Measurements from ENCODE around the gene PPP4R1.

PPP4R1 gene

DNA sequence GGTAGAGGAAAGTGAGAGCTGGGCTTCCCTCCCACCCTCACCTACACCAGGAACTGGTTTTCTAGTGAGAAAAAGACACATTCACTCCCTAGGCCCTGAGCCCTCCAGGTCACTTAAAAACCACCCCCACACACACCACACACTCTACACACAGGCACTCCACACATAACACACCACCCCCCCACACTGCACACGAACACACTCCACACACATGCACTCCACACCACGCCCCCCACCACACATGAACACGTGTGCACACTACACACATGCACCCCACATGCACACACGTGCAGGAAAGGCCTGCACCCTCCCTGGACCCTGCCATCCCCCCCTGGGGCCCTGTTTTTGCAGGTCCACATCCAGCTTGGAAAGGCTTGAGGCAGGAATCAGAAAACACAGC lies 71.4 kb downstream of the PPP4R1 start:
- no peak for DNase-seq

DNA sequence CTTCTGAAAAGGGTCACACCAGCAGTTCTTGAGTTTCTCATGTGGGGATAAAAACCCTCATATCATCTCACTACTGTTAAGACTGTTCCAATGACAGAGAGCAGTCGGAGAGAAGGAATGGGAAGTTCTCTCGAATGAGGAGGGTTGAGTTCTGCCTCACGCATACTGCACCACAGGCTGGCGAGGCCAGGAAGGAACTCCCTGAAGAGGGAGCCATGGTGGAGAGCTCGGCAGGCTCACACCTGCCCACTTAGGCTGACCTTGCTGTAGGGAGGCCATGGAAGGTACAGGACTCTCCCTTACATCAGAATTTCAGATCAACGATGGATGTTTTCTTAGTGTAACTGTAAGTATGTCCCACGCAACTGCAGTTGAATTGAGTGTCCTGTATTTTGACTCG lies 74.4 kb downstream of the PPP4R1 start:
- no peak for DNase-seq

DNA sequence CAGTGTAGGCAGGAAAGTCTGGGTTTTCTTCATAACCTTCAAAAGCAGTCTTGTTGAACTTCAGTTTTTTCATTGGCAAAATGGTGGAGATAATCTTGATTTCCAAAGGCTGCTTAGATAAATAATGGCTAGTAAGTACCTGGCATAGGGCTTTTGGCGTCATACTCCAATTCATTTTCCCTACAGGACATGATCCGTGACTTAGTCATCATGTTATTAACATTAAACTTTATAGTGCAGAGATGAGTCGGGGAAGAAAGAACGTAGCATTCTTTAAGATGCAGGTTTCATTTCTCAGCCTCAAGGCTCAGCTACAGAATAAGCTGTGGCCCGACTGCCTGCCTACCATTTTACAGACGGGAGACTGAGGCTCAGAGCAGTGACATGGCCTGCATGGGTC lies 75.1 kb downstream of the PPP4R1 start:
- no peak for DNase-seq

DNA sequence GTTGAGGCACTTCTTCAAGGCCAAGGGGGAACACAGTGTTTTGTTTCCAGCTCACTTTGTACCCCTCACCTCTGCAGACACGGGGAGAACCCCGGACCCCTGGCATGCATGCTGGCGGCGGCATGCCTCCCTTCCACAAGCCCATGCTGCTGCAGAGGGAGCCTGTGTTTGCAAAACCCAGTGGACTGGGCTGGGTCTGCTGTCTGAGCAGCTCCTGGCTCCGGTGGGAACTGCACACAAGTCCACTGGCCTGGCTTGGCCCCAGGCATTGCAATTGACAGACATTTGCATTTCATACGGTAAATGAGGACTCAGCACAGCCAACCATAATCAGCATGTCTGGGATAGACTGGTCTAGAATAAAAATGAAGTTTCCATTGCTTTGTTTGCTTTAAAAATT lies 76.7 kb downstream of the PPP4R1 start:
- DNase-seq = no peak

DNA sequence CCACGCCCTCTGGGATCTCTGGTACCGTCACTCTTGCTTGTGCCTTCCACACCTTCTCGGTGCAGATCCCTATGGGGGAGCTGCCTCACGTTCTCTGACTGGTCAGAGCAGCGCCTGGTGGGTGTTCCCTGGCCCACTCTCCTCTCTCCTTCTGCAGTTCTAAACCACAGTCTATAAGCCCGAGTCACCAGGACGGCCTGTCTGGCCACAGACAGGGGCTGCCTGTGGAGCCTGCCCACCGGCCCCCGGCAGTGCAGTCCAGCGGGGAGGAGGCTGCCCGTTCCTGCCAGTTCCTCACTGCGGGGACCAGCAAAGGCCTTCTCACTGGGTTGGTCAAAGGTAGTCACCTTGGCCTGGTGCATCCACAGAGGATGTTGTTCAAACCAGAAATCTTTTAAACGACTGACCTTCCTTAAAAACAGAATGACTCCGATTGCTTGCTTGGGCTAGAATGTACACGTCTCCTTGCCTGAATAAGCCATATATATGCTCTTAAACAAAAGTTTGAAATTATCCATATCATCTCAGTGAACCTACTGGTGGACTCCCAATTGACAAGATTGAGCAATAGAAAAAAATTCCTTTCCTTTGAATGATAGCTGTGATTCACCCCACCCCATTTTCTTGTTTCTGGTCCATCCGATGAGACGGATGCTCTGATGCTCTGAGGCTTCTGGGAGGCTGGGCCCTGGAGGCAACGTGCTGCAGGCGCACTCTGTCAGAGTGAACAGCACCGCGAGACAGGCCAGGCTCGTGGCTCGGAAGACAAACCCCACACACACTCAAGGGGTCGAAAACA lies 77.8 kb downstream of the PPP4R1 start:
- no peak for DNase-seq

DNA sequence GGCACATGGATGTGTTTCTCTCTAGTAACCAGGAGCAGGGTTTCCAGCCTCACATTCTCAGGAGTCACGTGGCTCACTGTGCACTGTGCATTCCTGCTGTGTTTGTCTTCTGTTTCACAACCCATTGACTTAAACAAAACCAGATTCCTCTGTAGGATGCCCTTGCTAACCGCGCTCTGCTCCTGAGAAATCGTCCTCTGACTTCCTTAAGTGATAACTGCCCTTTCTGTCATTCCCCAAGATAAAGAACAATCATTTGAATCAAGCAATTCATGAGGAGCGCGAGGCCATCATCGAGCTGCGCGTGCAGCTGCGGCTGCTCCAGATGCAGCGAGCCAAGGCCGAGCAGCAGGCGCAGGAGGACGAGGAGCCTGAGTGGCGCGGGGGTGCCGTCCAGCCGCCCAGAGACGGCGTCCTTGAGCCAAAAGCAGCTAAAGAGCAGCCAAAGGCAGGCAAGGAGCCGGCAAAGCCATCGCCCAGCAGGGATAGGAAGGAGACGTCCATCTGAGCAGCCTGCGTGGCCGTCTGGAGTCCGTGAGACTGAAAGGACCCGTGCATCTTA lies 78.8 kb downstream of the PPP4R1 start:
- no peak for DNase-seq

DNA sequence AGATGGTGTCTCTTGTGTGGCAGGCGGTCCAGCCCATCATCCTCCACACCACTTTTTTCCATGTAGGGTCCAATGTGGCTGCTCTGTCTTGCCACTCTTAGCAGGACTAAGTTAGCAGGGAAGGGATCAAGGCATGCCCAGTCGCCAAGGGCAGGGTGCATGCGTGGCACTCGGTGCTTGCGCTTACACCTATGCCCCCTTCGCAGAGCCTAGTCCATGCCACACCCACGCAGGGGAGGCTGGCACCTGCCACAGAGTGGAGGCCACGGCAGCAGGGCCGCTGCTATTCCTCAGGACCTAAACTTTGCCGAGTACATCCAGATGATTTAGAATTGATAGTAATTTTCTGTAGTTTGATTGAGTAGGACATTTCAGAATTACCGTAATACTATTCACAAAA lies 79.5 kb downstream of the PPP4R1 start:
- DNase-seq = no peak

DNA sequence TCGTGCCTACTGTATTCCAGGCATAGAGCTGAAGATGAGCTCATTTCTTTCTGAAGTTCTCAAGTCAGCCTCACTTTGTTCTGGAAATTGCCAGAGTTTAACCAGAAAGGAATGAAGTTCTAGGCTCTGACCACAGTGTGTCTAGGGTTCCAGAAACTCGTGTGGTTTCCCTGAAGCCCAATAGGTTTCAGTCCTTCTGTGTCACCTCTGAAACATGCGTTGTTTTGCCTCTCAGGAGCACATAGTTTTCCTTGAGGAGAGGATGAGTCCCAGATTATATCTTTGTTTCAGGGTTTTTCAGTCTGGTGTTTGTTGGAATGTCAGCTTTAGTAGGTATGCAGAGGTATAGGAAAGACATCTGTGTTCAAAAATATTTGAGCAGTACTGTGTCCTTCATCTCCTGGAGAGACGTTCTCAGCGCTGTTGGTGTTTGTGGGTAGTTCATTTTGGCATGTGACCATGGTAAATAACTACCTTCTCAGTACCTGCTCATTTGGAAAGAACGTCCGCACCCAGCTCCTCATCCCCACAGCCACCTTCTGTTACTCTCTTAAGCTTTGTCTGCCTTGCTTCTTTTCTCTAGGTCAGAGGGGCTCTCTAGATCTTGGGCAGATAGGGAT lies 82.5 kb downstream of the PPP4R1 start:
- no peak for DNase-seq

DNA sequence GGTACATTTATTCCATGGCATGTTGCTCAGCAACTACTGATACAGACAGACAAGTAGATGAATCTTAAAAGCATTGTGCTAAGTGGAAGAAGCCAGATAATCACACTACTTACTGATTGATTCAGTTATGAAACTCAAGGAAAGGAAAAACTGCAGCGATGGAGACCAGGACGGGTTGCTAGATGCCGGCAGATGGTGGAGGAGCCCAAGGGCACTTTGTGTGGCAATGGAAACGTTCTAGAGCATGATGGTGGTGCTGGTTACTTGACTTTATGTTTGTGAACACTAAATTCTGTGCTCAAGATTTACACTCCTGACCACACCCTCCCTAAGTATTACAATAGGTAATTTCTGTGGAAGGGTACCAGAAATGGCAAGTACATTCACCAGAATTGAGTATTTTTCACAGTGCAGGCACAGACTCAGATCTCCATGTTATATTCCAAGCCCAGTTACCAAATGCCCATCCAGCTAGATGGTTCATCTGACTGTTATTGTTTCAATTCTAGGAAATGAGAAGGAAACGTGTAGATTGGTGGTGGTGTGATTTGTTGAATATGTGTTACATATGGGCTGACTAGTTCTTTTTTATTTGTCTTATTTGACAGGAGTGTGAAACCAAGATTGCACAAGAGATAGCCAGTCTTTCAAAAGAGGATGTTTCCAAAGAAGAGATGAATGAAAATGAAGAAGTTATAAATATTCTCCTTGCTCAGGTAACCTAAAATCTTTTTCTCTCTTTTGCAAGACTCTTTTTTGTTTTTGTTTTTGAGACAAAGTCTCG lies 83.9 kb downstream of the PPP4R1 start:
- DNase-seq = no peak

DNA sequence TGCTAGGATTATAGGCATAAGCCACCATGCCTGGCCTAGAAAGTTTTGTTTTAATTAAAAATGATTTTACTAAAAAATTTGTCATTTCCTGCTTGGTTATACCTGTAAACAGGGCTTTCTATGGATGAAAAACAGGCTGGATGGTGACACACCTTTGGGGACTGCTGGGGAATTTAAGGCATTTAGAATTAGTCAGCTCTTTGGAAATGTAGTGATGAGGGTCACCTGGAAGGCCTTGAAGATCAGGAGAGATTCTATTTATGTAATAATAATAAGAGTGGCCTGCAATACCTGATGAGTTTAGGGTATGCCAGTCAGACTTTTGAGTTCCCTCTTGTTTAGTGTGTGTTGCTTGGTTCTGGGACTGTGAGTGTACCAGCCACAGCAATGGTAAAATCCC lies 87.9 kb downstream of the PPP4R1 start:
- no peak for DNase-seq

DNA sequence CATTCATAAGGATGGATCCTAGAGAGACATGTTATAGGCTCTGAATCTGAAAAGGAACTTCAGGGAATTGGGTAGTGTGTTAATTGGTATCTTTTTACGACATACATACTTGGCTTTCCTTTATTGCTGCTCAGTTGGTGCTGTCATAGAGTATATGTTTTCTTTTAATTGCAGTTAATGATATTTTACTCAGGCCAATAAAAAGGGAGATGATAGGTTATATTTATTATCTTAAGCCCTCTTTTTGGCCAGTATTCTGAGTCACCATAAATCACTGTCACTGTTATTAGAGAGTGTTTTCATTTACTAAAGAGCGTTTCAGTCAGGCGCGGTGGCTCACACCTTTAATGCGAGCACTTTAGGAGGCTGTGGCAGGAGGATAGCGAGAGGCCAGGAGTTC lies 91.4 kb downstream of the PPP4R1 start:
- DNase-seq = no peak

DNA sequence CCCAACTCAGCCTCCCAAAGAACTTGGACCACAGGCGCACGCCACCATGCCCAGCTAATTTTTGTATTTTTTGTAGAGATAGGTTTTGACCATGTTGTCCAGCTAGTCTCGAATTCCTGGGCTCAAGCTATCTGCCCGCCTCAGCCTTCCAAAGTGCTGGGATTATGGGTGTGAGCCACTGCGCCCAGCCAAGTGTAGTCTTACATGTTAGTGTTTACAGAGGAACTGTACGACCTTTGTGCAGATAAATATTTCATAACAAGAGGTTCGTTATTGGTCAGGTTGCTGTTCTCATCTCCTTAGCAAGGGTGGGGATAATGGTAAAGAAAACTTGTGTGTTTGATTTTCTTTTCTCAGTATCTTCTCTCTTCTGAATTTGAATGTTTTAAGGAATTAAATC lies 92.6 kb downstream of the PPP4R1 start:
- no peak for DNase-seq

DNA sequence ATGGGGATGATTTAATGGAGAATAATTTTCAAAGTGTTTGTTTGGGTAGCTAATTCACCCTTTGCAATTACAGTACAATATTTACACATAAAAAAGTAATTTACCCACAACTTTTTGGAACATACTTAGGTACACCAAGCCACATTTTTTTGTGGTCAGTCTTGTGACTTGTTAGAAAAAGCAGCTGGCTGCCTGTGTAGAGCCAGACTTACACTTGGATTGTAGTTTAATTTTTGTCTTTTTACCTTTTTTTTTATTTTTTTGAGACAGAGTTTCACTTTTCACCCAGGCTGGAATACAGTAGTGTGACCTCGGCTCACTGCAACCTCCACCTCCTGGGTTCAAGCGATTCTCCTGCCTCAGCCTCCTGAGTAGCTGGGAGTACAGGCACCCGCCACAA lies 93.7 kb downstream of the PPP4R1 start:
- no peak for DNase-seq

DNA sequence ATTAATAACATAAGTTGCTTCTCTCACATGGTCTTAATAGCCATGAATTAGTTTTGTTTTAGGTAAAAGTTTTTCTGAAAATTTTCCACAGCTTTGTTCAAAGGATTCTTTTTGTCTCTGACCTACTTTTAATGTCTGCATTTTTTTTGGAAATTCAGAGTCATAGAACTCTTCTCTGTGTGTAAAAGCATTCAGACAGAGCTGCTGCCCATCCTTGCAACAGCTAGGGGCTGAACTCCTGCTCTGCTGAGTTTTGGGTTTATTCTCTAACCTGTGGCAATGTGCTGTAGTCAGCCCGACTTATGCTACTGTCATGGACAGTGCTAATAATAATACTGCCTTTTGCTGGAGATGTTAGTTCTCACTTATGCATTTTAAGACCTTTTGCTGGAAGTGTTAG lies 95.0 kb downstream of the PPP4R1 start:
- no peak for DNase-seq

DNA sequence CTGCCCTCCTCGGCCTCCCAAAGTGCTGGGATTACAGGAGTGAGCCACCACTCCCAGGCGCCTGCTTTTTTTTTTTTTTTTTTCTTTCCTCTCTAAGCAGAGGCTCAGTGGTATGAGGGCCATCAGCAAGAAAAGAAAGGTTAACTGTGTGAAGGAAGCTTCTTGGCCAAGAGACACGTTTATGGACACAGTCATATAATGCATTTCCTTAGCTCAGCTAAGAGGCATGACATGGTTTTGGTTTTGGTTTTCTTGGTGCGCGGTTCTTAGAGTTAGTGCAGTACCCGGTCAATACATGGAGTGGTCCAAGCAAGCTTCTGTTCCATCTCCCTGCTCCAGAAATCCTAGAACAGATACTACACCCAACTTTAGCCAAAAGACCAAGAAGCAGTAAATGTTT lies 96.5 kb downstream of the PPP4R1 start:
- no peak for DNase-seq

DNA sequence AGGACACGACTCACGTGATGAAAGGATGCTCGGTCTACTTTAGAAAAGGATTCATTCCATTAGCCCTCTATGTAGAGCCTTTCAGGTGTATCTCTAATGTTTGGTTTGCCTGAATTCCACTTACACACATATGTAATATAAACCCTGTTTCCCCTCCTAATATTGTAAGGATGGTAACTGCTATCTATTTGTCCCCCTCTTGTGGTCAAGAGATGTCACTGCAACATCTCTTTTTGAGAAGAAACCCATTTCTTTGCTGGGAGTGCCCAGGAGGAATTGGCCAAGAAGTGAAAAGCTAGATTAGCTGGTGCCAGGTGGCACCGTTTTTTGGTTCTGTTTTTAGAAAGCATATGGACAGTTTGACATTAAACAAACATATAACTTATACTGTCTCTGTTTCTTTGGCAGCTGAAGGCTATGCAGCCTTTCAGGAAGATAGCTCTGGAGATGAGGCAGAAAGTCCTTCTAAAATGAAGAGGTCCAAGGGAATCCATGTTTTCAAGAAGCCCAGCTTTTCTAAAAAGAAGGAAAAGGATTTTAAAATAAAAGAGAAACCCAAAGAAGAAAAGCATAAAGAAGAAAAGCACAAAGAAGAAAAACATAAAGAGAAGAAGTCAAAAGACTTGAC lies 97.8 kb downstream of the PPP4R1 start:
- DNase-seq = peak; percentile 9

DNA sequence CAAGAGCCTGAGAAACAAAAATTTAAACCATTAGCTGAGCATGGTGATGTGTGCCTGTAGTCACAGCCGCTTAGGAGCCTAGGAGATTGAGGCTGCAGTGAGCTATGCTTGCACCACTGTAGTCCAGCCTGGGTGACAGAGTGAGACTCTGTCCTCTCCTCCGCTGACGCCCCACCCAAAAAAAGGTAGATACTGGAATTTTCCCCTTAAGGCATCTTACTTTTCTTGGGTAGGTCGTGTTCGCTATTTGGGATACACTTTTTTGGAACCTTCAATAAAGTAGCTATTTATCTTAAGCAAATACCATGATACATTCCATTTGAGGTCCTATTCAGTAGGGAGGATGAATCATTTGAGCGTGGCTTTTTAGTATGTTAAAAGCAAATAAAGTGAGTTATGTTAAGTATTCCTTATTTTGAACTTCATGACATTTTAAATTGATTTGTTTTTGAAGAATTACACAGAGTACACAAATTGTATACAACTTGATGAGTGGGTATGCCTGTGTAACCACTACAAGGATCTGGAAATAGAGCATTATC lies 100.3 kb downstream of the PPP4R1 start:
- no peak for DNase-seq

DNA sequence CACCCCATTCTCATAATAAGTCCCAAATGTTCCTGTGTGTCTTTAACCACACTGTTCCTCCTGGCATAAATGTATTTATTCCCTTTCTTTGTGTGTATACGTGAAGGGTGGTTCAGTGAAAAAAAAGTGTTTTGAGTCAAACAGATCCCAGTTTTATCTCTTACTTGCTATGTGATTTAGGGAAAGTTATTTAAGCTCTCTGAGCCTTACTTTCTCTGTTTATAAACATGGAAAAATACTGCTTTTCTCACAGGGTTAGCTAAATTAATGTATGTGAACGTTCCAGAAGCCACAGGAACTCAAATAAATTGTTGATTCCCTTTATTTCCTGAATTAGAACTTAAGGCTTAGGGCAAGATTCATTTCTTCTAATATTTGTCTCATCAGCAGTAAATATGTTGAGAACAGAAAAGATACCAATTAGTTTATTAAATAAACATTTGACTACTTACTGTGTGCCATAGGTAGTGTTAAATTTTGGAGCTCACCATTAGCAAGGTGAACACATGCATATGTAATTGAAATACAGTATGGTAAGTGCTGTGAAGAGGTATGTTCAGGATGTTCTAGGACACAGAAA lies 105.8 kb downstream of the PPP4R1 start:
- DNase-seq = no peak

DNA sequence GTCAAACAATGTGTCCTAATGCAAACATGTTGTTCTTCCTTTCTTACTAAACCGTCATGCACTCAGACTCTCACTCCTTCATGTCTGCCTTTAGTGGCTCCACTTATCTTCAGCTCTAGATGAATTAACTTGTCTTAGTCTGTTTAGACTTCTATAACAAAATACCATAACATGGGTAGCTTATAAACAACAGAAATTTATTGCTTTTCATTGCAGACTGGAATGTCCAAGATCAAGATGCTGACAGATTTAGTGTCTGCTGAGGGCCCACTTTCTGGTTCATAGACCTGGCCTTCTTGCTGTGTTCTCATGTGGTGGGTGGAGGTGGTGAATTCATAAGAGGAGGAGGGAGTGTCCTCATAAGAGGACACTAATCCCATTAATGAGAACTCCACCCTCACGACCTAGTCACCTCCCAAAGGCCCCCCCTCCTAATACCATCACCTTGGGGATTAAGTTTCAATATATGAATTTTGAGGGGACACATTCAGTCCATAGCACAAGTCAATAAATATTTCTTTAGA lies 106.7 kb downstream of the PPP4R1 start:
- no peak for DNase-seq

DNA sequence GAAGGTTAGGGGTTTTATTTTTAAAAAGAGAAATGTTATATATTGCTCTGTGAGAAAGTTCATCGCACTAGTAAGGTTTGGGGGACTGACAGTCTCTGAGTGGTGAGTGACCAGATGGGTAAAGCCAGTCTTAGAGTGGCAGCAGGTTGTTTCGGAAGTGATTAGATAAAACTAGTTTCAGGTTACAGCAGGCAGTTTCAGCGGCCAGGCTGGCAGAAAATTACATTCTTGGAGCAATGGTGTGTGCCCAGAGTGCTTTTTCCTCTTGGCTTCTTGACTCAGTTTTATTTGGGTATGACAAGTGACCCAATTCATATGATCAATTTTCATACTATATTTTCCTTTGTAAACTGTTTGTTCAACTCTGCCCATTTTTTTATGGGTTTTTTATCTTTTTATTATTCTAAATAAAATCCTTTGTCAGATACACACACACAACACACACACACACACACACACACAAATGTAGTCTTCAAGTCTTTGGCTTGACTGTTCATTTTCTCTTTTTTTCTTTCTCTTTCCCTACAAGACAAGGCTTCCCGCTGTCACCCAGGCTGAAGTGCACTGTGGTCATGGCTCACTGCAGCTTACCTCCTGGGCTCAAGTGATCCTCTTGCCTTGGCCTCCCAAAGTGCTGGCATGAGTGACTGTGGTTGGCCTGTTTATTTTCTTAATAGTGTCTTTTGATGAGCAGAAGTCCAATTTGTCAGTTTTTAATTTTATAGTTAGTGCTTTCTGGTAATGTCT lies 108.1 kb downstream of the PPP4R1 start:
- no peak for DNase-seq
